Pancreas (tissue), 10 donors: ENCODE results near the gene SMIM41. TPM values are rescaled to one million over a fixed set of nuclear protein-coding genes. Genes with fewer than 3 reads are reported as not detected.

Experiments
- ATAC-seq, 4 donors: fragments of 200-7000 bp; cut with Tn5 transposase; one replicate each; pipeline versions ENCODE4 v1.8.0 to v1.9.1; 2020; ENCODE audit warnings: mild to moderate bottlenecking in 4 of 4, moderate library complexity in 4 of 4
- DNase-seq, 6 donors: peaks; one replicate each; pipeline ENCODE4 v3.0.0-alpha.2; 2020
- FAIRE-seq: peaks from 2 replicates; lab custom pipeline; 2012; peaks lifted over from hg19 to GRCh38; lab: Jason Lieb, UNC
- H3K27ac ChIP-seq, 4 donors: fragments of 200-600 bp; sonication (generic); 1 replicate in 3 of 4; 2 replicates in 1 of 4; pipeline versions ENCODE4 v1.5.0 to v1.8.0; 2020
- H3K27me3 ChIP-seq, 4 donors: fragments of 200-600 bp; one replicate each; pipeline ENCODE4 v1.8.0; 2021
- H3K36me3 ChIP-seq, 3 donors: fragments of 200-600 bp; sonication (generic) in 1 of 3; one replicate each; pipeline versions ENCODE4 v1.5.0 to v1.8.0; 2020 to 2021
- H3K4me1 ChIP-seq, 3 donors: fragments of 200-600 bp; one replicate each; pipeline ENCODE4 v1.8.0; 2021
- H3K4me3 ChIP-seq, 4 donors: fragments of 200-600 bp; sonication (generic) in 2 of 4; one replicate each; pipeline versions ENCODE4 v1.5.0 to v1.8.0; 2020 to 2021
- H3K9me3 ChIP-seq, 4 donors: fragments of 200-600 bp; one replicate each; pipeline ENCODE4 v1.8.0; 2021
- WGBS, 2 donors: extraction: QIAGEN DNeasy Blood & Tissue Kit; methylation state at CpG; one replicate each; pipeline ENCODE4 v1.1.7; 2013; 5-methylcytosine and 5-hydroxymethylcytosine counted together
- intact Hi-C, 3 donors: fragments of 100-400 bp; cut with DNase I; formaldehyde crosslinking; loops; one replicate each; pipeline versions ENCODE4 v1.11.1 to v1.14.2; 2022
- polyA plus RNA-seq, 2 donors: library from polyadenylated mRNA; stranded (reverse); fragments of 200-250 nt; gene quantifications; one replicate each; pipeline ENCODE4 v1.2.3, GENCODE V29; 2013
- total RNA-seq, 6 donors: library from RNA; stranded (reverse); fragmentation: NEBNext Ultra II Directional in 4 of 6; extraction: Animal tissue kit (Norgen Biotek cat#: 25700) in 4 of 6; gene quantifications; one replicate each; pipeline versions ENCODE4 v1.2.1 to v1.2.4, GENCODE V29; 2021 to 2023
- TF ChIP-seq, protein P1 (sequence below), 4 donors: fragments of 200-600 bp; sonication (generic) in 3 of 4; IDR thresholded peaks; one replicate each; pipeline versions ENCODE4 v1.5.0 to v1.8.0; 2021; ENCODE audit warnings: antibody characterized with exemption in 4 of 4
- donor health status: healthy with polysubstance abuse.
- donor health status: DM: no; HTN: no; CAD: no; lungs with moderate emphysema.
- donor health status: DM: no; HTN: no; CAD: no.
- donor health status: control.
- donor health status: control.
- donor health status: Bipolar disorder and iron deficiency.
- donor health status: DM: yes; HTN: yes; CAD: no.
- donor health status: DM: no; HTN: no; CAD: no.
- donor health status: DM: no; HTN: no; CAD: no.
- donor health status: DM: yes; HTN: yes; CAD: no.

SMIM41 gene
- total and polyA plus RNA-seq, 8 donors = 0.09 to 0.20 (median 0.19) TPM; not detected in 5

GRCh38 chr12:52152905-52153317 lies 73.4 kb downstream of the SMIM41 start:
- FAIRE-seq = no peak
- H3K27ac ChIP-seq = no peak overlapping the region
- peaks cover 0 to 4% (median 0%) of the 10 kb centered on the region in 3 donors for H3K4me1 ChIP-seq
- intact Hi-C loops = no loop called here
- TF ChIP-seq, protein P1, sequence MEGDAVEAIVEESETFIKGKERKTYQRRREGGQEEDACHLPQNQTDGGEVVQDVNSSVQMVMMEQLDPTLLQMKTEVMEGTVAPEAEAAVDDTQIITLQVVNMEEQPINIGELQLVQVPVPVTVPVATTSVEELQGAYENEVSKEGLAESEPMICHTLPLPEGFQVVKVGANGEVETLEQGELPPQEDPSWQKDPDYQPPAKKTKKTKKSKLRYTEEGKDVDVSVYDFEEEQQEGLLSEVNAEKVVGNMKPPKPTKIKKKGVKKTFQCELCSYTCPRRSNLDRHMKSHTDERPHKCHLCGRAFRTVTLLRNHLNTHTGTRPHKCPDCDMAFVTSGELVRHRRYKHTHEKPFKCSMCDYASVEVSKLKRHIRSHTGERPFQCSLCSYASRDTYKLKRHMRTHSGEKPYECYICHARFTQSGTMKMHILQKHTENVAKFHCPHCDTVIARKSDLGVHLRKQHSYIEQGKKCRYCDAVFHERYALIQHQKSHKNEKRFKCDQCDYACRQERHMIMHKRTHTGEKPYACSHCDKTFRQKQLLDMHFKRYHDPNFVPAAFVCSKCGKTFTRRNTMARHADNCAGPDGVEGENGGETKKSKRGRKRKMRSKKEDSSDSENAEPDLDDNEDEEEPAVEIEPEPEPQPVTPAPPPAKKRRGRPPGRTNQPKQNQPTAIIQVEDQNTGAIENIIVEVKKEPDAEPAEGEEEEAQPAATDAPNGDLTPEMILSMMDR (IDR thresholded peaks at IDR 0.05) = no peak
- peak overlapping the region in 1 of 4 donors; percentile 41 for H3K4me3 ChIP-seq
- ATAC-seq = no peak
- H3K27me3 ChIP-seq = no peaks in the 10 kb centered on the region
- peak in 1 of 6 donors; percentile 17 for DNase-seq
- 74 to 82% methylated on average over 5 of the region's 5 CpGs for WGBS, 2 donors
- no peaks in the 10 kb centered on the region for H3K9me3 ChIP-seq
- no peaks in the 10 kb centered on the region for H3K36me3 ChIP-seq

DNA sequence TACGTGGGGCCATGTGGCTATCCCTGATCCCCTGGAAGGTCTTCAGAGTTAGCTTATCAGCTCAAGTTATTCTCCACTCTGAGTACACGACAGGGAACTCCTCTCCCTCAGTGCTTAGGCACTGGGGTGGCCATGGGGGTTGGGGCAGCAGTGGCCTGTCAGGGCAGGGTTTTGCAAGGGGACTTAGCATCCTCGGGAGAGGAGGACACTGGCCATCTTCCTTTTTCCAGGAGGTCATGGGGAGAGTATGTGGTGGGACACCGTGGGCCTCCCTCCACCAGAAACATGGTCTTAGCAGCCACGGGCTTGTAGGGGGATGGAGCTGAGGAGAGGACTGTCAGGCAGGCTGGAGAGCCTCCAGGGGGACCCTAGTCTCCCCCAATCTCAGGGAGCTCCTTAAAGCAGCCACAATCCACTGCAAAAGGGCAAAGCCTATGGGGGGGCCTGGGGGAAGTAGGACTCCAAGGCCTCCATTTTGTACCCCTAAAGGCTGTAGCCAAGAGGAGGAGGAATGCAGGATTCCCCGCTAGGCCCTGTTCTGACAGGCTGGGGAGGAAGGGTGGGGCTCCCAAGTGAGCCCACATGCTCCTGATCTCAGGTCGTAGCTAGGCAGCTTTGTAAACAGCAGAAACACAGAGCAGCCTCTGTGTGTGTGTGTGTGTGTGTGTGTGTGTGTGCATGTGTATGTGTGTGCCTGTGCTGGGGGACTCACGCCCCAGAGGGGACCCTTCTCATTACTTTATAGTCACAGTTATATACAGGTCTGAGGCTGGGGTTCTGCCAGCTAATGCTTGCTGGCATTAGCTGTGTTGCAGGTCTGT lies 75.8 kb downstream of the SMIM41 start:
- H3K27me3 ChIP-seq = no peaks in the 10 kb centered on the region
- DNase-seq = no peak
- no peak for FAIRE-seq
- intact Hi-C loops = loop anchor here in 2 of 3 donors (5.0 kb wide), 3 partner anchors 167 to 727 kb away; partner anchors contain the start of gene KRT83 (in 1 of the 2)
- WGBS, 2 donors = 40 to 43% methylated on average over 8 of the region's 8 CpGs
- H3K4me1 ChIP-seq = no peaks in the 10 kb centered on the region
- no peaks in the 10 kb centered on the region for H3K9me3 ChIP-seq
- H3K4me3 ChIP-seq = no peak overlapping the region
- H3K36me3 ChIP-seq = no peaks in the 10 kb centered on the region
- TF ChIP-seq, protein P1 (IDR thresholded peaks at IDR 0.05) = no peak
- no peak overlapping the region for H3K27ac ChIP-seq
- ATAC-seq = no peak

DNA sequence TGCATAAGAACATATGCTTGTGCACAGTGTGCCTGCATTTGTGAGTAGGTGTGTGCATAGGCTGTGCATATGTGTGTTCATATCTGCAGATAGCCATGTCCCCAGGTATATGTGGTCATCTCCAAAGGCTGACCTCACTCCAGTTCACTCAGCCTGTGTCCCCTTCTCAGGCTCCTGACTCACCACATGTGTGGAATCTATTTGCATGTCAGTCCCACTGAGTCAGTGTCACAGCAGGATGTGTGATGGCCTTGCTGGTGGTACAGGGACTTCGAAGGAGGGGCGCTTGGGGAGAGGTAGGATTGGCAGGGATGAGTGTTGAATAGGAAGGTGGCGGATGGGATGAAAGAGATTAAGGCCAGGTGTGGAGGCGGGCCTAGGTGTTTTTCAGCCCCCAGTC lies 76.8 kb downstream of the SMIM41 start:
- no peaks in the 10 kb centered on the region for H3K9me3 ChIP-seq
- H3K27ac ChIP-seq = no peak overlapping the region
- DNase-seq (no peak), FAIRE-seq (no peak), ATAC-seq (no peak)
- 56 to 69% methylated on average over 4 of the region's 4 CpGs for WGBS, 2 donors
- no peaks in the 10 kb centered on the region for H3K27me3 ChIP-seq
- intact Hi-C loops = loop anchor here in 2 of 3 donors (5.0 kb wide), 3 partner anchors 166 to 726 kb away; partner anchors contain the start of gene KRT83 (in 1 of the 2)
- H3K36me3 ChIP-seq = no peaks in the 10 kb centered on the region
- no peak overlapping the region for H3K4me3 ChIP-seq
- TF ChIP-seq, protein P1 (IDR thresholded peaks at IDR 0.05) = no peak
- no peaks in the 10 kb centered on the region for H3K4me1 ChIP-seq

- H3K4me1 ChIP-seq = no peaks in the 10 kb centered on the region
- peak; percentile 60 to 93 (median 85) for DNase-seq
- 33 to 42% methylated on average over 15 of the region's 15 CpGs for WGBS, 2 donors
- ATAC-seq = peak; percentile 63 to 87 (median 82)
- no peaks in the 10 kb centered on the region for H3K36me3 ChIP-seq
- no peak overlapping the region for H3K4me3 ChIP-seq
- H3K27ac ChIP-seq = no peak overlapping the region
- TF ChIP-seq, protein P1 (IDR thresholded peaks at IDR 0.05) = peak; percentile 84 to 90 (median 86)
- intact Hi-C loops = loop anchor here in 2 of 3 donors (5.0 kb wide), 3 partner anchors 165 to 725 kb away; partner anchors contain the start of gene KRT83 (in 1 of the 2)
- no peak for FAIRE-seq
- H3K9me3 ChIP-seq = no peaks in the 10 kb centered on the region
- H3K27me3 ChIP-seq = no peaks in the 10 kb centered on the region
Observed at GRCh38 chr12:52156757-52157565, 77.5 kb downstream of the SMIM41 start.
